GM23338 (cell line): ENCODE results near the gene KATNAL1. TPM values are rescaled to one million over a fixed set of nuclear protein-coding genes. Genes with fewer than 3 reads are reported as not detected.

Experiments
- ATAC-seq: fragments of 200-7000 bp; cut with Tn5 transposase; 3 replicates; pipeline ENCODE4 v1.9.1; 2020
- DNase-seq: peaks from one replicate; pipeline ENCODE4 v3.0.0-alpha.2; 2015; ENCODE audit warnings: low spot score
- H2AFZ ChIP-seq: fragments of 200-600 bp; sonication (generic); 2 replicates; pipeline ENCODE4 v1.8.0; 2016; ENCODE audit warnings: antibody characterized with exemption, mild to moderate bottlenecking, moderate library complexity
- H3F3A ChIP-seq: fragments of 200-600 bp; sonication (generic); replicated peaks from 2 replicates; pipeline ENCODE4 v1.8.0; 2017; ENCODE audit warnings: antibody characterized with exemption, mixed run types, low read depth
- H3K27ac ChIP-seq: fragments of 200-600 bp; sonication (generic); 2 replicates; pipeline ENCODE4 v1.6.1; 2016; ENCODE audit warnings: low read depth
- H3K27me3 ChIP-seq: fragments of 200-600 bp; sonication (generic); 2 replicates; pipeline ENCODE4 v1.8.0; 2016; ENCODE audit warnings: mild to moderate bottlenecking, mixed run types, moderate library complexity; ENCODE audit not compliant: insufficient read depth
- H3K36me3 ChIP-seq: fragments of 200-600 bp; sonication (generic); 2 replicates; pipeline ENCODE4 v1.8.0; 2016; ENCODE audit warnings: mild to moderate bottlenecking; ENCODE audit not compliant: insufficient read depth
- H3K4me1 ChIP-seq: fragments of 200-600 bp; sonication (generic); 2 replicates; pipeline ENCODE4 v1.8.0; 2016; ENCODE audit warnings: mild to moderate bottlenecking, moderate library complexity; ENCODE audit not compliant: insufficient read depth
- H3K4me2 ChIP-seq: fragments of 200-600 bp; sonication (generic); 2 replicates; pipeline ENCODE4 v1.7.1; 2017; ENCODE audit warnings: mixed run types
- H3K4me3 ChIP-seq: fragments of 200-600 bp; sonication (generic); 2 replicates; pipeline ENCODE4 v1.6.1; 2016; ENCODE audit warnings: mixed run types
- H3K79me2 ChIP-seq: fragments of 200-600 bp; sonication (generic); replicated peaks from 2 replicates; pipeline ENCODE4 v1.8.0; 2017; ENCODE audit warnings: mild to moderate bottlenecking; ENCODE audit not compliant: insufficient read depth
- H3K9me2 ChIP-seq: fragments of 200-600 bp; sonication (generic); 2 replicates; pipeline ENCODE4 v1.8.0; 2017; ENCODE audit not compliant: insufficient read depth
- H4K20me1 ChIP-seq: fragments of 200-600 bp; sonication (generic); replicated peaks from 2 replicates; pipeline ENCODE4 v1.8.0; 2017; ENCODE audit warnings: mild to moderate bottlenecking; ENCODE audit not compliant: insufficient read depth
- H3K27ac Mint-ChIP-seq: 2 replicates; pipeline ENCODE4 v1.8.0; 2020; ENCODE audit warnings: inconsistent platforms, mild to moderate bottlenecking, moderate library complexity, mixed read lengths
- H3K27me3 Mint-ChIP-seq: 3 replicates; pipeline ENCODE4 v1.8.0; 2022; ENCODE audit warnings: low read depth, mild to moderate bottlenecking, moderate library complexity, mixed read lengths, inconsistent platforms; ENCODE audit not compliant: insufficient read depth, poor library complexity
- H3K36me3 Mint-ChIP-seq: 3 replicates; pipeline ENCODE4 v1.8.0; 2021; ENCODE audit warnings: low read depth, mild to moderate bottlenecking, inconsistent platforms, moderate library complexity, mixed read lengths
- H3K4me1 Mint-ChIP-seq: 3 replicates; pipeline ENCODE4 v1.8.0; 2020; ENCODE audit warnings: mild to moderate bottlenecking, inconsistent platforms, mixed read lengths
- H3K4me3 Mint-ChIP-seq: 3 replicates; pipeline ENCODE4 v1.8.0; 2021; ENCODE audit warnings: moderate library complexity, mild to moderate bottlenecking, inconsistent platforms, mixed read lengths
- H3K9me3 Mint-ChIP-seq: 3 replicates; pipeline ENCODE4 v1.8.0; 2020; ENCODE audit warnings: moderate library complexity, mild to moderate bottlenecking, inconsistent platforms, mixed read lengths
- CREB1 ChIP-seq: fragments of 250-450 bp; sonication (Bioruptor Pico); IDR thresholded peaks from 2 replicates; pipeline ENCODE4 v1.5.0; 2020; ENCODE audit warnings: low read depth, mild to moderate bottlenecking, moderate library complexity
- CTCF ChIP-seq, 2 experiments: fragments of 200-600 bp in 1 of 2; sonication (generic) in 1 of 2; conservative IDR thresholded peaks; 2 replicates each; pipeline versions ENCODE4 v1.5.1 to v1.6.1; 2016 to 2017; ENCODE audit warnings: antibody characterized with exemption in 2 of 2, low read depth in 2 of 2, mild to moderate bottlenecking in 2 of 2, moderate library complexity in 1 of 2
- ETS1 ChIP-seq: IDR thresholded peaks from 2 replicates; pipeline ENCODE4 v1.6.1; 2016; ENCODE audit warnings: antibody characterized with exemption
- EZH2 ChIP-seq: fragments of 200-600 bp; sonication (generic); IDR thresholded peaks from one replicate; pipeline ENCODE4 v1.8.0; 2017; ENCODE audit warnings: antibody characterized with exemption, mild to moderate bottlenecking, low read depth; ENCODE audit not compliant: unreplicated experiment
- EZH2phosphoT487 ChIP-seq: fragments of 200-600 bp; sonication (generic); IDR thresholded peaks from one replicate; pipeline ENCODE4 v1.8.1; 2018; ENCODE audit warnings: antibody characterized with exemption; ENCODE audit not compliant: unreplicated experiment
- JUNB ChIP-seq: IDR thresholded peaks from one replicate; pipeline ENCODE4 v1.6.1; 2016; ENCODE audit warnings: antibody characterized with exemption; ENCODE audit not compliant: unreplicated experiment
- NANOG ChIP-seq: IDR thresholded peaks from 2 replicates; pipeline ENCODE4 v1.6.1; 2016; ENCODE audit warnings: antibody characterized with exemption, borderline replicate concordance
- POLR2AphosphoS5 ChIP-seq: IDR thresholded peaks from 2 replicates; pipeline ENCODE4 v1.6.1; 2016; ENCODE audit warnings: antibody characterized with exemption, low read depth
- STAT1 ChIP-seq: IDR thresholded peaks from one replicate; pipeline ENCODE4 v1.6.1; 2016; ENCODE audit warnings: antibody characterized with exemption; ENCODE audit not compliant: unreplicated experiment
- ZNF114 ChIP-seq: fragments of 250-450 bp; sonication (Bioruptor Pico); IDR thresholded peaks from 2 replicates; pipeline ENCODE4 v1.5.0; 2020; ENCODE audit warnings: mild to moderate bottlenecking, moderate library complexity
- ZNF331 ChIP-seq: fragments of 250-450 bp; sonication (Bioruptor Pico); IDR thresholded peaks from 2 replicates; pipeline ENCODE4 v1.5.0; 2020; ENCODE audit warnings: low read depth, mild to moderate bottlenecking, moderate library complexity
- ZNF462 ChIP-seq: fragments of 250-450 bp; sonication (Bioruptor Pico); IDR thresholded peaks from 2 replicates; pipeline ENCODE4 v1.5.0; 2020; ENCODE audit warnings: mild to moderate bottlenecking, moderate library complexity
- polyA plus RNA-seq: library from polyadenylated mRNA; unstranded; fragments of >200 nt; fragmentation: Nextera tagmentation; extraction: Ambion mirVana; gene quantifications from 2 replicates; pipeline ENCODE4 v1.2.1, GENCODE V29; 2016
- total RNA-seq: library from RNA; depleted of rRNA; stranded (reverse); fragments of >200 nt; shearing (Covaris generic); gene quantifications from 2 replicates; pipeline ENCODE4 v1.2.3, GENCODE V29; 2014
- TF ChIP-seq, protein P1 (sequence below): IDR thresholded peaks from one replicate; pipeline ENCODE4 v1.6.1; 2018; ENCODE audit warnings: antibody characterized with exemption; ENCODE audit not compliant: unreplicated experiment

Gene KATNAL1
- total and polyA plus RNA-seq, 2 experiments from 2014 or later: 6.1 to 11.5 TPM

DNA sequence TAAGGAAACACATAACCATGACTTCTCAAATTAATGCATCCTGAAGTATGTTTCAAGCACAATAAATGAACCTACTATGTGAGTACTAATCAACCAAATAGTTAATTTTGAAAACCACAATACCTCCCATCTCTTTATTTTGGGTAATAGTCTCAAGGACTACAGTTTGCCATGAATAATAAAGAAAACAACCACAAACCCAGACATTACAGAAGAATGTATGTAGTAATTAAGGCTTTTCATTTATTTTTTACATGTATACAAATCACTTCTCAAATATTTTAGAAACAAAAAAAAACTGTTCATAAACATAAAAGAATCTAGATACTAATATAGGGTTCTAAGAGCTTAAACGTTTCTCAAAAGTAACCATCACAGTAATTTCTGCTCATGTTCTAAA is 6.8 kb downstream of the KATNAL1 start:
- no peaks in the 10 kb centered on the region for H3K9me2 ChIP-seq
- no peaks in the 10 kb centered on the region for H3K27me3 Mint-ChIP-seq
- DNase-seq (no peak), ATAC-seq (no peak)
- H3K36me3 Mint-ChIP-seq: no peaks in the 10 kb centered on the region
- peaks cover 20% of the 10 kb centered on the region for H3K4me1 Mint-ChIP-seq
- no peak overlapping the region for H2AFZ ChIP-seq
- H3K4me3 Mint-ChIP-seq: no peak overlapping the region
- H3K27ac ChIP-seq: no peak overlapping the region
- H3K79me2 ChIP-seq: peaks cover 87% of the 10 kb centered on the region
- H3K27ac Mint-ChIP-seq: no peak overlapping the region
- 0 out of 2 replicates have a peak, but pooled peaks cover 4% of the 10 kb centered on the region for H3K4me1 ChIP-seq
- no peaks in the 10 kb centered on the region for H3K9me3 Mint-ChIP-seq
- no peak overlapping the region for H3K4me3 ChIP-seq
- H3K4me2 ChIP-seq: no peak overlapping the region
- H3K27me3 ChIP-seq: no peaks in the 10 kb centered on the region
- no peaks in the 10 kb centered on the region for H4K20me1 ChIP-seq
- TF ChIP-seq JUNB (no peak), NANOG (no peak), EZH2 (no peak), ETS1 (no peak), ZNF462 (CRISPR knock-in tag) (no peak), POLR2AphosphoS5 (no peak), STAT1 (no peak), EZH2phosphoT487 (no peak), ZNF331 (no peak), CREB1 (no peak), ZNF114 (no peak), CTCF (conservative IDR thresholded peaks at IDR 0.05; ENCODE audit: low read depth in 2 of 2) (no peak)
- TF ChIP-seq, protein P1, sequence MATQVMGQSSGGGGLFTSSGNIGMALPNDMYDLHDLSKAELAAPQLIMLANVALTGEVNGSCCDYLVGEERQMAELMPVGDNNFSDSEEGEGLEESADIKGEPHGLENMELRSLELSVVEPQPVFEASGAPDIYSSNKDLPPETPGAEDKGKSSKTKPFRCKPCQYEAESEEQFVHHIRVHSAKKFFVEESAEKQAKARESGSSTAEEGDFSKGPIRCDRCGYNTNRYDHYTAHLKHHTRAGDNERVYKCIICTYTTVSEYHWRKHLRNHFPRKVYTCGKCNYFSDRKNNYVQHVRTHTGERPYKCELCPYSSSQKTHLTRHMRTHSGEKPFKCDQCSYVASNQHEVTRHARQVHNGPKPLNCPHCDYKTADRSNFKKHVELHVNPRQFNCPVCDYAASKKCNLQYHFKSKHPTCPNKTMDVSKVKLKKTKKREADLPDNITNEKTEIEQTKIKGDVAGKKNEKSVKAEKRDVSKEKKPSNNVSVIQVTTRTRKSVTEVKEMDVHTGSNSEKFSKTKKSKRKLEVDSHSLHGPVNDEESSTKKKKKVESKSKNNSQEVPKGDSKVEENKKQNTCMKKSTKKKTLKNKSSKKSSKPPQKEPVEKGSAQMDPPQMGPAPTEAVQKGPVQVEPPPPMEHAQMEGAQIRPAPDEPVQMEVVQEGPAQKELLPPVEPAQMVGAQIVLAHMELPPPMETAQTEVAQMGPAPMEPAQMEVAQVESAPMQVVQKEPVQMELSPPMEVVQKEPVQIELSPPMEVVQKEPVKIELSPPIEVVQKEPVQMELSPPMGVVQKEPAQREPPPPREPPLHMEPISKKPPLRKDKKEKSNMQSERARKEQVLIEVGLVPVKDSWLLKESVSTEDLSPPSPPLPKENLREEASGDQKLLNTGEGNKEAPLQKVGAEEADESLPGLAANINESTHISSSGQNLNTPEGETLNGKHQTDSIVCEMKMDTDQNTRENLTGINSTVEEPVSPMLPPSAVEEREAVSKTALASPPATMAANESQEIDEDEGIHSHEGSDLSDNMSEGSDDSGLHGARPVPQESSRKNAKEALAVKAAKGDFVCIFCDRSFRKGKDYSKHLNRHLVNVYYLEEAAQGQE: no peak
- no peaks in the 10 kb centered on the region for H3K36me3 ChIP-seq
- H3F3A ChIP-seq: no peaks in the 10 kb centered on the region
